NCI-H2196 treated with DMSO at 0.1 percent for 48 hours (cell line): ENCODE data around the gene TMEM134.

Source experiments
- DNase-seq: peaks from one replicate; lab custom pipeline; 2025; ENCODE audit not compliant: unreplicated experiment; lab: John Stamatoyannopoulos, UW

TMEM134 gene

GRCh38 chr11:67440229-67441097 lies 28.6 kb downstream of the TMEM134 start:
- DNase-seq: no peak

GRCh38 chr11:67439321-67440228 lies 29.5 kb downstream of the TMEM134 start:
- DNase-seq: peak; percentile 45

DNA sequence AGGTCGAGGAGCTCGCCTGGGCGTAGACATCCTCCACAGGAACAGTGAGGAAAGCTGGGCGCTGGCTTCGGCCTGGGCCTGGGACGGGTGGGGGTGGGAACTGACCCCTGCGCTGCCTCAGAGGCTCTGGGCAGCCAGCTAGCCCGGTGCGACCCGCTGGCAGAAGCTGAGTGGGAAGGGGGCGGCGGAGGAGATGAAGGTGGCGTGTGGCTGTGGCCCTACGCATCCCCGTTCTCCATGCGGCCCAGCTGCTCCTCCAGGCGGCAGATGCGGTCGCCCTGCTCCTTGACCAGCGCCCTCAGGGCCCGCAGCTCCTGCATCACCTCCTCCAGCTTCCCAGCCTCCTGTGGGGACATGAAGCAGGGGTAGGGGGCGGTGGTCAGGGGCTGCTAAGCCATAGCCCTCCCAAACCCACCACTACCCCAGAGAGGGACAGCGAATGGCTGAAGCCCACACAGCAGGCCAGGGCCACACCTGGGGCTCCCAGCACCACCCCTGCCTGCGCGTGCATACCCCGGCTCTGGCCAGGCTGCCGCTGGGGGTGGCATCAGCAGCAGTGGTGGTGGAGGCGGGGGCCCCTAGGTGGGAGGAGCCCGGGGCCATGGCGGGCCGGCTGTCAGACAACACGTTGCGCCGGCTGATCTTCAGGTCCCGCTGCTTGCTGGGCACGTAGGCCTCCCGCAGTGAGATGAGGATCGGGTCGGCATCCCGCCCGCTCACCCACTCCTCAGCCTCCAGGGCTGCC lies 30.7 kb downstream of the TMEM134 start:
- DNase-seq: no peak

GRCh38 chr11:67437809-67438157 lies 31.3 kb downstream of the TMEM134 start:
- no peak for DNase-seq

DNA sequence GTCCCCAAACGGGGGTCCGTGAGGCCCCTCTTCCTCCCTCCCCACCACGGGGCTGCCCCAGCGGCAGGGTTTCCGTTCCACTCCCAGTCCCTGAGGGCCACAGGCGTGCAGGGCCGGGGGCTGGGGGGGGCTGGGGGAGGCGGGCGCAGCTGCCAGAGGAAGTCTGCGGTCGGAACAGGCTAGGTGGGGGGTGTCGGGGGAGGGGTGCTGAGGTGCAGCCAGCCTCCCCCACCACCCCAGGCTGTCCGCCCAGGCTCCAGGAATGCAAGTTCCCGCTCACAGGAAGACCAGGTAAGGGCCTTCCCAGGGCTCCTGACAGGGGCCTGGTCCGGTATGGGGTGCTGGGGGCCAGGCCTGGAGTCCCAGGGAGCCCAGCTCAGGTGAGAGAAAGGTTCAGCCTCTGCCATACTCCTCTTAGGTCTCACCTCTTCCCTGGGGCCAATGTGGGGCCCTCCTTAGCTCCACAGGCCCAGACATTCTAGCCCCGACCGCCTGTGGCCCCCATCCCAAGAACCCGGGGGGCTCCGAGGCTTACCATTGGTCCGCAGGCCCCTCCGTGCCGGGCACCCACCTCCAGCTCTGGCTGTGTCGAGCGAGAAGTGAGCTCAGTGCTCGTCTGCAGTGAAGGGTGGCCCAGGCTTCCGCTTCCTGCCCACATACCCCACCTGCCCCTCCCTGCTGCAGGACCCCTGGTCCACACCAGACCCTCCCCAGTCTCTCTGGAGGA lies 31.8 kb downstream of the TMEM134 start, which contains the start of gene PTPRCAP:
PTPRCAP (minus strand) TSS at position 601 of the 727 bp plus-strand sequence; CDS start at position 538, 63 bp downstream.
- no peak for DNase-seq

DNA sequence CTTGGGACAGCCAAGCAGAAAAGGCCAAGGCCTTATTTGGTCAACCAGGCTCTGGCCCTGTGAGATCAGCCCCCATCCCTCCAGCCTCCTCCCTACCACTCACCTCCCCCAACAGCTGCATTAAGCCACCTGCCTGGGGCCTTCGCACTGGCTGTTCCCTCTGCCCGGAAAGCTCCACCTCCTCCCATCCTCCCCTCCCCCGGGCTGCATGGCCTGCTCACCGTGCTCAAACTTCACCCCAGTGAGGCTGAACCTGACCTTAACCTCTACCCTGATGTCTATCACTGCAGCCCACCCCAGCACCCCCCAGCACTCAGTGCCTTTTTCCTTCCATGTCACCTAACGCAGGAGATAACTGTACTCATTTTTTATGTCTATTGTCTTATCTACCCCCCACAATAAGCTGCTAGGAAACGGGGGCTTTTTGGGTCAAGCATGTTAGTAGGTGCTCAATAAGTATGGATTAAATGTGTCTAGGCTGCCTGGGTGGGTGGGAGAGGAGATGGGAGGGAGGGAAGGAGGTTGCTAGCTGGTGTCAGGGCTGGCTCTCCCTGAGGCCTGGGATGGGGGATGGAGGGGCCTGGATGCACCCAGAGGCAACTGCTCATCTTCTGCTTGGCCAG lies 32.5 kb downstream of the TMEM134 start:
- DNase-seq: no peak

- DNase-seq: no peak
Observed at GRCh38 chr11:67435727-67436458, 33.2 kb downstream of the TMEM134 start.

DNA sequence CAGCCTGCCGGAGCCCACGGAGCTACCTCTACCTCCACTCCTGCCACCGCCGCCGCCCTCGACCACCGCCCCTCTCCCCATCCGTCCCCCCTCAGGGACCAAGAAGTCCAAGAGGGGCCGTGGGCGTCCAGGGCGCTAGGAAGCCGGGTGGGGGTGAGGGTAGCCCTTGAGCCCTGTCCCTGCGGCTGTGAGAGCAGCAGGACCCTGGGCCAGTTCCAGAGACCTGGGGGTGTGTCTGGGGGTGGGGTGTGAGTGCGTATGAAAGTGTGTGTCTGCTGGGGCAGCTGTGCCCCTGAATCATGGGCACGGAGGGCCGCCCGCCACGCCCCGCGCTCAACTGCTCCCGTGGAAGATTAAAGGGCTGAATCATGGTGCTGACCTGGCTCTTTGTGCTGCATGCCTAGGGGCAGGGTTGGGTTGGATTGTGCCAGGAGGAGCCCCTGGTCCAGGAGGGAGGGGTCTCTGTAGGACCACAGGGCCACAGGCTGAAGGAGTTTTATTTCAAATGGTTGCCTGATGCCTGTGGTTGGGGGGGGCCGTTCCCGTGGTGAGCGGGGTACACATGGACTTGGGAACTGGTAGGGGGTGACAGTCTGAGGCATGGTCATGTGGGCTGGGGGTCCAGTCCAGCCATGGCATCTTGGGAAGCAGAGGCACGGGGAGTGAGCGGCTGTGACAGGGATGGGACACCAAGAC lies 33.9 kb downstream of the TMEM134 start:
- DNase-seq: no peak

- DNase-seq: no peak
Observed at GRCh38 chr11:67434395-67434881, 34.6 kb downstream of the TMEM134 start.

GRCh38 chr11:67433536-67434394 lies 35.3 kb downstream of the TMEM134 start:
- no peak for DNase-seq

DNA sequence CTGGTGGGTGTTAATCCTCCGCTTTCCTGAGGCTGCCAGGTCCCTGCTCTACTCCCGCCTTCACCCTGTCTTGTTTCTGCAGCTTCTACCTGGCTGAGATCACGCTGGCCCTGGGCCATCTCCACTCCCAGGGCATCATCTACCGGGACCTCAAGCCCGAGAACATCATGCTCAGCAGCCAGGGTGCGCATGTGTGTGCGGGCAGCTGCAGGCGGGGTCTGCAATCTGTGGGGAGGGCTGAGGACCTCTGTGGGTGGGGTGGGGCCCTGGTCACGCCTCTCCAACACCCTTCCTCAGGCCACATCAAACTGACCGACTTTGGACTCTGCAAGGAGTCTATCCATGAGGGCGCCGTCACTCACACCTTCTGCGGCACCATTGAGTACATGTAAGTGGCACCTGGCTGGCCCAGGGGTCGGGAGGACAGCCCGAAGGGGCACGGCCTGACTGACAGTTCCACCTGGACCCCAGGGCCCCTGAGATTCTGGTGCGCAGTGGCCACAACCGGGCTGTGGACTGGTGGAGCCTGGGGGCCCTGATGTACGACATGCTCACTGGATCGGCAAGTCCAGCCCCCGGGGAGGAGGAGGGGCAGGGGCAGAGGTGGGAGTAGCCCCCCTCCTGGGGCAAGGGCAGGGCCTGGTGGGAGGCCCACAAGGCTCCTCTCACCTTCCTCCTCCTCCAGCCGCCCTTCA lies 36.2 kb downstream of the TMEM134 start:
- no peak for DNase-seq

GRCh38 chr11:67431346-67432249 lies 37.5 kb downstream of the TMEM134 start:
- DNase-seq: no peak

- no peak for DNase-seq
Observed at GRCh38 chr11:67429722-67430121, 39.3 kb downstream of the TMEM134 start.

DNA sequence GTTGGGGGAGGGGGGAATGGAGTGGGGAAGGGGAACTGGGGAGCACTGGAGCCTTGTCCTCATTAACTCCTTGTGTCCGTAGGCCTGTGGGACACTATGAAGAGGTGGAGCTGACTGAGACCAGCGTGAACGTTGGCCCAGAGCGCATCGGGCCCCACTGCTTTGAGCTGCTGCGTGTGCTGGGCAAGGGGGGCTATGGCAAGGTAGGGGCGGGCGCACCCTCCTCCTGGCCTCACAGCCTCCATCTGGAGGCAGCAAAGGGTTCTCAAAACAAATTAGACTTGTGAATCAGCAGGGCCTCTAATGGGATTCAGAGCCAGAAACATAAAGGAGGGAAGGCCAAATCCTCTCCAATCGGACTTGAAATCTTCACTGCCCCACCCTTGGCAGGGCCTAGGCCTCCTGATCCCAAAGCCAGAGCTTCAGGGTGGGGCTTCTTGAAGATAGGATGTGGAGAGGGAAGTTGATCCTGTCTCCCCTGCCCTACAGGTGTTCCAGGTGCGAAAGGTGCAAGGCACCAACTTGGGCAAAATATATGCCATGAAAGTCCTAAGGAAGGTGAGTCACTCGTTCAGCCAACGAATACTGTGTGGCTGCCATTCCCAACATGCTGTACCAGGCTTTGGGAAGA lies 39.9 kb downstream of the TMEM134 start:
- no peak for DNase-seq
